NT2/D1 (cell line): ENCODE measurements around the gene ZBTB26.

Source experiments
- DNase-seq: peaks from one replicate; pipeline ENCODE4 v3.0.0-alpha.2; 2011; ENCODE audit warnings: low read depth, low spot score
- H3K27me3 ChIP-seq: 2 replicates; pipeline ENCODE4 v1.6.0; 2011; ENCODE audit warnings: mild to moderate bottlenecking; ENCODE audit not compliant: insufficient read length, insufficient read depth
- H3K36me3 ChIP-seq: 2 replicates; pipeline ENCODE4 v1.6.1; 2011; ENCODE audit warnings: mild to moderate bottlenecking, low read length, mixed read lengths; ENCODE audit not compliant: insufficient read depth, insufficient read length
- H3K4me1 ChIP-seq: 2 replicates; pipeline ENCODE4 v1.5.1; 2011; ENCODE audit not compliant: insufficient read depth, insufficient read length
- H3K4me3 ChIP-seq: 2 replicates; pipeline ENCODE4 v1.5.1; 2011; ENCODE audit warnings: low read depth; ENCODE audit not compliant: insufficient read length
- H3K9ac ChIP-seq: 2 replicates; pipeline ENCODE4 v1.6.0; 2011; ENCODE audit warnings: low read depth; ENCODE audit not compliant: insufficient read length
- H3K9me3 ChIP-seq: 2 replicates; pipeline ENCODE4 v1.5.1; 2011; ENCODE audit warnings: mild to moderate bottlenecking, low read length; ENCODE audit not compliant: insufficient read depth
- SUZ12 ChIP-seq: IDR thresholded peaks from 2 replicates; pipeline ENCODE4 v1.6.1; 2011; ENCODE audit not compliant: insufficient read length, insufficient read depth; ENCODE audit errors: extremely low read depth
- YY1 ChIP-seq: IDR thresholded peaks from 2 replicates; pipeline ENCODE4 v1.6.1; 2011; ENCODE audit not compliant: insufficient read length, insufficient read depth
- ZNF274 ChIP-seq: IDR thresholded peaks from 2 replicates; pipeline ENCODE4 v1.6.1; 2011; ENCODE audit warnings: mild to moderate bottlenecking, low read depth, low read length

The ZBTB26 gene

DNA sequence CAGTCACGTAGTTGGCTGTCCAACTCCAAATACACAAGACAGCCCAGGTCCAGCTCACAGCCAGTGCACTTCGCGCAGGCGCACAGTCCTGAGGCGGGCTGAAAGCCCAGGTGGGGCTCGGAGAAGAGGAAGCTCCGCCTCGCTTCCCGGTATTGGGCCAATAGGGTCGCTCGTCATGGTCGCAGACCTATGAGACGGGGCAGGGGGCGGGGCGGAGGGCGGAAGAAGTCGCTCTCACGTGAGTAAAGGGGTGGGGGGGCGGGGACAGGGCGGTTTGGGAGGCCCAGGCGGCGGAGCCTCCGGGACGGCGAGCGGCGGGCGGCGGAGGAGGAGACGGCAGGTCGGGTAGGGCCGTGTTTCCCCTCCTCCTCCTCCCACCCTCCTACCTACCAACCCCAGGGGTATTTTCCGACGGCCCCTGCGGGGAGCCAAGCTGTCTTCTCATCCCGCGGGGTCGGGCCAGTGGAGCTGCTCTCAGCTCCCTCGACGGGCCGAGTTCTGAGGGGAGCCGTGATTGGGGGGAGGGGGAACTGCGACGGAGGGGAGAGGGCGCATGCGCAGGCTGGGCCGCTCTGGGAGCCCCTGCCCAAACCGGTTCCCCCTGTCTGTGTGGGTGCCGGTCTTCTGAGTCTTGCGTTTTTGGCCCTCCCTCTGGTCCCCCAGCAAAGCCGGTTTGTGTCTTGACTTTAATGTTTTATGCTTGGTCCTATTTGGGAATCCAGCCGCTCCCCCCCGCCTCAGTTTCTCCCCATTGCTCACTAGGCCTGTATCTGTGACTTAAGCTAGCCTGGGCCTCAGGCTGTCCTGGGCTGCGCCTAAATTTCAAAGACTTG, 9.7 kb upstream of the ZBTB26 start, which contains the start of gene RABGAP1:
TSS of gene RABGAP1 (plus strand) at position 272 of the 833 bp plus-strand sequence. CDS start 16,040 bp downstream, outside the sequence.
- H3K27me3 ChIP-seq: no peaks in the 10 kb centered on the region
- TF ChIP-seq SUZ12 (no peak), YY1 (no peak), ZNF274 (no peak)
- peak within 1 kb of the TSS; percentile 89 for H3K9ac ChIP-seq
- H3K4me1 ChIP-seq: no peaks in the 10 kb centered on the region
- H3K9me3 ChIP-seq: no peaks in the 10 kb centered on the region
- H3K36me3 ChIP-seq: peaks cover 52% of the 10 kb centered on the region
- peak; percentile 97 for DNase-seq
- H3K4me3 ChIP-seq: peak within 1 kb of the TSS; percentile 73

GRCh38 chr9:122940454-122940748, 9.1 kb upstream of the ZBTB26 start:
- DNase-seq: no peak
- H3K36me3 ChIP-seq: peaks cover 50% of the 10 kb centered on the region
- H3K27me3 ChIP-seq: no peaks in the 10 kb centered on the region
- H3K4me3 ChIP-seq: peak overlapping the region; percentile 27
- no peaks in the 10 kb centered on the region for H3K4me1 ChIP-seq
- no peak for TF ChIP-seq ZNF274
- H3K9me3 ChIP-seq: no peaks in the 10 kb centered on the region
- H3K9ac ChIP-seq: peak overlapping the region; percentile 69

- no peaks in the 10 kb centered on the region for H3K4me1 ChIP-seq
- H3K36me3 ChIP-seq: peaks cover 46% of the 10 kb centered on the region
- no peak overlapping the region for H3K9ac ChIP-seq
- H3K9me3 ChIP-seq: no peaks in the 10 kb centered on the region
- no peak for DNase-seq
- TF ChIP-seq SUZ12: no peak
- no peak for TF ChIP-seq ZNF274
- H3K27me3 ChIP-seq: no peaks in the 10 kb centered on the region
- no peak overlapping the region for H3K4me3 ChIP-seq
These were observed 8.3 kb upstream of the ZBTB26 start for GRCh38 chr9:122939601-122940000.

- DNase-seq: no peak
- no peak for TF ChIP-seq SUZ12
- no peak for TF ChIP-seq ZNF274
- no peak for TF ChIP-seq YY1
These were observed 5.6 kb upstream of the ZBTB26 start for GRCh38 chr9:122936883-122937282.

DNA sequence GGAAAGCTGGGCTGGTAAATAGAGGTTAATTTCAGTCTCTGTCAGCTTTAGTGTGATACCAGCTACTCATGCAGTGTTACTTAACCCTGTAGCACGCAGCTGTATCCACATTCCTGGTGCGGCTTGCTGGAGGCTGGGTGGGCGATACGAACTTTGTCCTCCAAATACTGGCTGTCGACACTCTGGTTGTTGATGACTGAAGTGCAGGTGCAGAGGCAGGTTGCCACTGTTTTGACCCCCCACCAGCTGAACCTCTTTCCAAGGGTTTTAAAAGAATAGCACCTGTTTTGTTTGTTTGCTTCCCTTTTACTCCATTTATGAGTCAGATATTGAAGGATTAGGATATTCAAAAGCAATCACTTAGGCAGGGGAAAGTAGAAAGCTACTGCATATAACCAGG, 5.2 kb upstream of the ZBTB26 start:
- Histone ChIP-seq H3K9me3 (no peaks in the 10 kb centered on the region), H3K4me1 (no peaks in the 10 kb centered on the region), H3K27me3 (no peaks in the 10 kb centered on the region), H3K36me3 (peaks cover 46% of the 10 kb centered on the region), H3K9ac (no peak overlapping the region), H3K4me3 (no peak overlapping the region)
- no peak for DNase-seq
- no peak for TF ChIP-seq SUZ12

More at GRCh38 chr9:122936883-122937282, 5.6 kb upstream of the ZBTB26 start:
- H3K9ac ChIP-seq: no peak overlapping the region
- no peaks in the 10 kb centered on the region for H3K4me1 ChIP-seq
- H3K36me3 ChIP-seq: peaks cover 46% of the 10 kb centered on the region
- H3K9me3 ChIP-seq: no peaks in the 10 kb centered on the region
- no peaks in the 10 kb centered on the region for H3K27me3 ChIP-seq
- H3K4me3 ChIP-seq: no peak overlapping the region

DNA sequence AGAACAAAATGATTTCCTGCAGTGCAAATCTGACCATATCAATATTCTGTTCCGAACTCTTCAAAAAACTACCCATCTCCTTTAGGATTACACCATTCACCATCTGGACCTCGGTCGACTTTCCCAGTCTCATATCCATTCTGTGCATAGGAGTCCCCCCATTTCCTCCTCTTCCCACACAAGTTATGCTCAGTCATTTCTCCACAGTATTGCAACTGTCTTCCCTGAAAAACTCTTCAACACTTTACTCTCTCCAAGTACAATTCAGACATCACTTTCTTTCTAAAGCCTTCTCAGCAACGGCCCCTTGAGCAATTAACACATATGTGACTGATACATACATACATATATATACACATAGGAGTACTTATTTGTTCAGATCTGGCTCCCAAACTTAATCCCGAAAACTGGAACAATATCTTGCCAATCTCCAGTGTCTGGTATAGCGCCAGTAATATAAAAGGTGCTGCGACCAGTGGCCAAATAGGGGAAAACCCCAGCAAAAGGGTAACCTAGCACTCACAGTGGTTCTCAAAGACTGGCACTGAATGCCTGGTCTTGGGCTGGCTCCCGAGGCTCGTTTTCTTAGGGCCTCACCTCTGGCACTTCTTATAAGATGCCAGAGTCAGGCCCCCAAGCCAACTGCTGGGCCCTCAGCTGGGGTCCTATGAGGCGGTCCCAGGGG, 629 bp downstream of the ZBTB26 start:
- no peak for TF ChIP-seq ZNF274
- TF ChIP-seq YY1: no peak
- TF ChIP-seq SUZ12: no peak
- Histone ChIP-seq H3K36me3 (peaks cover 15% of the 10 kb centered on the region), H3K9ac (peak overlapping the region; percentile 94)

GRCh38 chr9:122929796-122930354, 1.4 kb downstream of the ZBTB26 start:
- TF ChIP-seq YY1: no peak
- TF ChIP-seq SUZ12: no peak
- peaks cover 16% of the 10 kb centered on the region for H3K36me3 ChIP-seq
- no peak overlapping the region for H3K4me3 ChIP-seq
- H3K9me3 ChIP-seq: no peaks in the 10 kb centered on the region
- H3K4me1 ChIP-seq: no peaks in the 10 kb centered on the region
- DNase-seq: no peak
- H3K9ac ChIP-seq: no peak overlapping the region
- H3K27me3 ChIP-seq: no peaks in the 10 kb centered on the region

More for the DNA sequence above, 629 bp downstream of the ZBTB26 start:
- Histone ChIP-seq H3K27me3 (no peaks in the 10 kb centered on the region), H3K9me3 (no peaks in the 10 kb centered on the region), H3K4me1 (no peaks in the 10 kb centered on the region), H3K4me3 (peak overlapping the region; percentile 89)
- no peak for DNase-seq
